Tibial nerve (tissue), 4 donors: ENCODE measurements around the gene ZNF556. TPM values are rescaled to one million over a fixed set of nuclear protein-coding genes. Genes with fewer than 3 reads are reported as not detected.
A peak's percentile ranks its signal among the peaks of the same experiment; 100 is the strongest.

Source experiments
- DNase-seq, 2 donors: peaks; one replicate each; pipeline ENCODE4 v3.0.0-alpha.2; 2019; ENCODE audit warnings: low spot score in 2 of 2
- H3K27ac ChIP-seq, 4 donors: fragments of 200-600 bp; sonication (generic) in 3 of 4; one replicate each; pipeline ENCODE4 v1.5.1; 2017 to 2019; ENCODE audit warnings: mild to moderate bottlenecking in 1 of 4
- H3K27me3 ChIP-seq, 2 donors: fragments of 200-600 bp; sonication (generic) in 1 of 2; one replicate each; pipeline versions ENCODE4 v1.5.1 to v1.6.0; 2017 to 2019
- H3K36me3 ChIP-seq, 3 donors: fragments of 200-600 bp; sonication (generic); one replicate each; pipeline ENCODE4 v1.5.1; 2018 to 2019
- H3K4me1 ChIP-seq, 4 donors: fragments of 200-600 bp; sonication (generic) in 3 of 4; one replicate each; pipeline ENCODE4 v1.5.1; 2017 to 2019
- H3K4me3 ChIP-seq, 4 donors: fragments of 200-600 bp; sonication (generic) in 3 of 4; one replicate each; pipeline ENCODE4 v1.5.1; 2017 to 2019; ENCODE audit warnings: mild to moderate bottlenecking in 1 of 4, moderate library complexity in 1 of 4
- H3K9me3 ChIP-seq, 4 donors: fragments of 200-600 bp; sonication (generic) in 3 of 4; one replicate each; pipeline ENCODE4 v1.5.1; 2017 to 2019
- EP300 ChIP-seq, 2 donors: sonication (generic); formaldehyde crosslinking; IDR thresholded peaks; one replicate each; pipeline ENCODE4 v1.6.1; 2017; ENCODE audit warnings: antibody characterized with exemption in 2 of 2, mild to moderate bottlenecking in 1 of 2
- POLR2A ChIP-seq, 2 donors: fragments of 450-650 bp; IDR thresholded peaks; one replicate each; pipeline ENCODE4 v1.6.1; 2017; ENCODE audit warnings: antibody characterized with exemption in 2 of 2, mild to moderate bottlenecking in 2 of 2, moderate library complexity in 2 of 2
- WGBS, 2 donors: methylation state at CpG; one replicate each; pipeline ENCODE4 v1.1.5; 2018; 5-methylcytosine and 5-hydroxymethylcytosine counted together
- total RNA-seq, 4 donors: library from RNA; depleted of rRNA; stranded (reverse); fragments of >200 nt; gene quantifications; one replicate each; pipeline ENCODE4 v1.1.0, GENCODE V29; 2016
- TF ChIP-seq, protein P1 (sequence below), 5 experiments: fragments of 200-600 bp in 3 of 5; fragments of 450-650 bp in 2 of 5; sonication (generic) in 3 of 5; IDR thresholded peaks; one replicate each; pipeline ENCODE4 v1.5.1; 2016 to 2019; ENCODE audit warnings: antibody characterized with exemption in 5 of 5, mild to moderate bottlenecking in 3 of 5, moderate library complexity in 2 of 5

Gene ZNF556
- total RNA-seq, 4 donors from 2014 or later = under 0.01 to 1.3 (median 0.59) TPM

DNA sequence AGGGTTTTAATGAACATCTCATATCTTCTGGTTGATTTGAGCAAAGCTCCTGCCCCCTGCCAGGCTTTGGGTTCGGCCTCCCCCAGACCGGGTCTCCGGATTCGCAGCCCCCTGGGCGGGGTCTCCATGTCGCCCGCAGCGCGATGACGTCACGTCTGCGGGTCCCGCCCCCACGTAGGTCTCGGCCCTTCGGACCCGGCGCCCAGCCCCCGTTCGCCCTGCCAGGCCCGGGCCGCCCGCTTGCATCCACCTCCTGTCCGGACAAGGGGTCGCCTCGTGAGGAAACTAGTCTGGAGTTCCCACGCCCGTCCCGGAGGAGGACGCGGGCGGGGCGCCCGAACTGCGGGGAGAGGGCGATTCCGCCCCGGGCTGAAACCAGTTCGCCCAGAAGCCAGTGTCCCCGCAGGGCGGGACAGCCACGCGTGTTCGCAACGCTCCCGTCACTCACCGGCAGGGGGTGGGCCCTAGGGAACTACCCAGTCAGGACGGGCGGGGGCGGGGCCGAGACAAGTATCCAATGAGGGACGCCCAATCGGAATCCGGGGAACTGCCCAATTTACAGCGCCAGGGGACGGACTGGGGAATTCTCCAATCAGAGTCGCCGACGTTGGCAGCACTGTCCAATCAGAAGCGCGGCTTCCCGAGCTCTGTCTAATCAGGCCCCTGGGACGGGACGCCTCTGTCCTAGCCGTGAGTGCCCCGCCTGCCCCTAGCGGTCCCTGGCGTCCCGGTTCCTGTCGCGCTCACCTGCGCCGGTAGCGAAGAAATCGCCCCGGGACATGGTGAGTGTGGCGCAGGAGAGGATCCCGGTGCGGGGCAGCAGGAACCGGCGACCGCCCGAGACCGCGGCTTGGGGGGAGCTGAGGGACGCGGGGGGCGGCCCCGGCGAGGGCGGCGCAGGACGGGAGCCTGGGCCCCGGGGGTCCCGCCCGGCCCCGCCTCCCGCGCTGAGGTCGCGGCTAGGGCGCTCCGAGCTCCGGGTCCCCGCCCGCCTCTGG, 26.0 kb upstream of the ZNF556 start, which contains the start of gene ZNF555:
TSS of gene ZNF555 (plus strand) at position 682 of the 998 bp plus-strand sequence. CDS start at position 780, 98 bp downstream.
- Histone ChIP-seq H3K4me1 (peaks cover 0 to 14% (median 10%) of the 10 kb centered on the region in 4 donors), H3K27me3 (no peaks in the 10 kb centered on the region), H3K27ac (peak within 1 kb of the TSS; percentile 70 to 97 (median 88)), H3K9me3 (peaks cover 0 to 61% (median 6%) of the 10 kb centered on the region in 4 donors), H3K36me3 (peaks cover 0 to 46% (median 0%) of the 10 kb centered on the region in 3 donors), H3K4me3 (peak within 1 kb of the TSS; percentile 70 to 96 (median 85))
- TF ChIP-seq POLR2A (IDR thresholded peaks at IDR 0.05) = peak in 1 of 2 donors; percentile 48
- TF ChIP-seq EP300 (IDR thresholded peaks at IDR 0.05) = peak; percentile 71 to 78
- TF ChIP-seq, protein P1, sequence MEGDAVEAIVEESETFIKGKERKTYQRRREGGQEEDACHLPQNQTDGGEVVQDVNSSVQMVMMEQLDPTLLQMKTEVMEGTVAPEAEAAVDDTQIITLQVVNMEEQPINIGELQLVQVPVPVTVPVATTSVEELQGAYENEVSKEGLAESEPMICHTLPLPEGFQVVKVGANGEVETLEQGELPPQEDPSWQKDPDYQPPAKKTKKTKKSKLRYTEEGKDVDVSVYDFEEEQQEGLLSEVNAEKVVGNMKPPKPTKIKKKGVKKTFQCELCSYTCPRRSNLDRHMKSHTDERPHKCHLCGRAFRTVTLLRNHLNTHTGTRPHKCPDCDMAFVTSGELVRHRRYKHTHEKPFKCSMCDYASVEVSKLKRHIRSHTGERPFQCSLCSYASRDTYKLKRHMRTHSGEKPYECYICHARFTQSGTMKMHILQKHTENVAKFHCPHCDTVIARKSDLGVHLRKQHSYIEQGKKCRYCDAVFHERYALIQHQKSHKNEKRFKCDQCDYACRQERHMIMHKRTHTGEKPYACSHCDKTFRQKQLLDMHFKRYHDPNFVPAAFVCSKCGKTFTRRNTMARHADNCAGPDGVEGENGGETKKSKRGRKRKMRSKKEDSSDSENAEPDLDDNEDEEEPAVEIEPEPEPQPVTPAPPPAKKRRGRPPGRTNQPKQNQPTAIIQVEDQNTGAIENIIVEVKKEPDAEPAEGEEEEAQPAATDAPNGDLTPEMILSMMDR (IDR thresholded peaks at IDR 0.05) = peak; percentile 25 to 88 (median 62)
- DNase-seq = peak; percentile 99 to 100
- 0 to 1% methylated on average over 38 to 47 of the region's 106 CpGs for WGBS, 2 donors

GRCh38 chr19:2841855-2842574, 25.1 kb upstream of the ZNF556 start:
- no peak for DNase-seq
- H3K27ac ChIP-seq = peak overlapping the region; percentile 36 to 89 (median 64)
- TF ChIP-seq, protein P1 (IDR thresholded peaks at IDR 0.05) = no peak
- TF ChIP-seq POLR2A (IDR thresholded peaks at IDR 0.05) (no peak), EP300 (IDR thresholded peaks at IDR 0.05) (no peak)
- WGBS, 2 donors = 5 to 7% methylated on average over 19 to 23 of the region's 62 CpGs
- H3K36me3 ChIP-seq = peaks cover 0 to 46% (median 0%) of the 10 kb centered on the region in 3 donors
- H3K4me1 ChIP-seq = peaks cover 0 to 14% (median 10%) of the 10 kb centered on the region in 4 donors
- peaks cover 0 to 61% (median 3%) of the 10 kb centered on the region in 4 donors for H3K9me3 ChIP-seq
- no peaks in the 10 kb centered on the region for H3K27me3 ChIP-seq
- H3K4me3 ChIP-seq = peak overlapping the region; percentile 70 to 96 (median 85)

- no peak for DNase-seq
- Histone ChIP-seq H3K4me1 (peaks cover 0 to 14% (median 10%) of the 10 kb centered on the region in 4 donors), H3K27ac (no peak overlapping the region), H3K36me3 (peaks cover 0 to 58% (median 0%) of the 10 kb centered on the region in 3 donors), H3K27me3 (no peaks in the 10 kb centered on the region), H3K4me3 (no peak overlapping the region), H3K9me3 (peaks cover 0 to 62% (median 13%) of the 10 kb centered on the region in 4 donors)
- TF ChIP-seq POLR2A (IDR thresholded peaks at IDR 0.05) (no peak), EP300 (IDR thresholded peaks at IDR 0.05) (no peak)
- TF ChIP-seq, protein P1 (IDR thresholded peaks at IDR 0.05) = no peak
- WGBS, 2 donors = 93 to 96% methylated on average over 2 of the region's 2 CpGs
These were observed 22.0 kb upstream of the ZNF556 start for GRCh38 chr19:2845107-2845506.

DNA sequence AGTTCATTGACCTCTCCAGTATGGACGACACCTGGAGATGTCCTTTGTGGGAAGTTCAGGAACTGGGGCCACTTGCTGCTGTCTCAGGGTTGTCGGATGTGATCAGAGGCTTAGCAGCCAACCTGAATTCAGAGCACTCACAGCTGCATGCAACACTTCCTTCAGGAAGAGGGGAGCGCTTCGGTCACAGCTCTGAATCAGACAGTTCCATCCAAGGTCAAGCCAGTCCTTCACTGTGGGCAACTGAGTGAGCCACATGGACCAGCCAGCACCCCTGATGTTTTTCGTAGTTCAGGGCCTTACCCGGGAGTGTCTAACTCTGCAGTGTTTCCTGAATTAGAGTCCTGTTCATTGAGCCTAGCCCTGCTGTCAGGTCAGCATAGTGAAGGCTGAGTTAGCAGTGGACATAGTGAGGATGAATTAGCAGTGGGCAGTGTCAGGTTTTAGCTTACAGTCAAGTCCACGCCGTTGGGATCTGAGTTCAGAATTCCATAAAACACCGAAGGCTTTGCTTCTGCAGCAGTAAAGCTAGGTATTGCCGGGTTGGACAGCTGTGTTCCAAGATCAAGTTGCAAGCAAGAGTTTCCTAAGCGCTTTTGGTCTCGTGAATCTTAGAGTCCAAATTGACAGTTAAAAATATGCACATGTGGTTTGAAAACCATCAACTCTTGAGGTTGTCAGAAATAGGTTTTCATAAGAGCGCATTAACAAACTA, 20.8 kb upstream of the ZNF556 start:
- Histone ChIP-seq H3K36me3 (peaks cover 3 to 71% (median 8%) of the 10 kb centered on the region in 3 donors), H3K27ac (no peak overlapping the region), H3K4me1 (peaks cover 0 to 14% (median 8%) of the 10 kb centered on the region in 4 donors), H3K4me3 (no peak overlapping the region), H3K27me3 (no peaks in the 10 kb centered on the region), H3K9me3 (peaks cover 0 to 72% (median 18%) of the 10 kb centered on the region in 4 donors)
- WGBS, 2 donors = 84 to 86% methylated on average over 12 to 13 of the region's 13 CpGs
- DNase-seq = no peak
- TF ChIP-seq, protein P1 (IDR thresholded peaks at IDR 0.05) = no peak
- TF ChIP-seq EP300 (IDR thresholded peaks at IDR 0.05) = no peak
- TF ChIP-seq POLR2A (IDR thresholded peaks at IDR 0.05) = no peak
